ENCODE measurements around the gene MINDY2.

Gene MINDY2

DNA sequence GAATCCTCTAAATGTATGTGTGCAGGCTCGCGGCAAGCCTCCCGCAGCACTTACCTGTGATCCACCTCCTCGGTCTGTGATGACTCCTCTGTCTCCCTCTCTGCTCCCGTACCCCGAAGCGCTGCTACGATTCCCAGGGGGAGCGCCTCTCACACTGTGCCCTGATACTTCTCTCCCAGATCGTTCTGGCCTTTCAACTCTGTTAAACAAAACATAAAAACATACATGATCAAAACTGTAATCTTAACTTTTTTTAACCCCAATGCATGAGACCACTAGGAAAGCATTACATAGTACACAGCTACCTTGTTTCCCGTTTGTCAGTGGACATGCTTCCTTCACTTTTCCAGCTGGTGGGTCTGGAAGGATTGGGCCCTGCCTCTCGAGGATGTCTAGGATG is 115.8 kb downstream of the MINDY2 start:
- TF ChIP-seq, protein P1, sequence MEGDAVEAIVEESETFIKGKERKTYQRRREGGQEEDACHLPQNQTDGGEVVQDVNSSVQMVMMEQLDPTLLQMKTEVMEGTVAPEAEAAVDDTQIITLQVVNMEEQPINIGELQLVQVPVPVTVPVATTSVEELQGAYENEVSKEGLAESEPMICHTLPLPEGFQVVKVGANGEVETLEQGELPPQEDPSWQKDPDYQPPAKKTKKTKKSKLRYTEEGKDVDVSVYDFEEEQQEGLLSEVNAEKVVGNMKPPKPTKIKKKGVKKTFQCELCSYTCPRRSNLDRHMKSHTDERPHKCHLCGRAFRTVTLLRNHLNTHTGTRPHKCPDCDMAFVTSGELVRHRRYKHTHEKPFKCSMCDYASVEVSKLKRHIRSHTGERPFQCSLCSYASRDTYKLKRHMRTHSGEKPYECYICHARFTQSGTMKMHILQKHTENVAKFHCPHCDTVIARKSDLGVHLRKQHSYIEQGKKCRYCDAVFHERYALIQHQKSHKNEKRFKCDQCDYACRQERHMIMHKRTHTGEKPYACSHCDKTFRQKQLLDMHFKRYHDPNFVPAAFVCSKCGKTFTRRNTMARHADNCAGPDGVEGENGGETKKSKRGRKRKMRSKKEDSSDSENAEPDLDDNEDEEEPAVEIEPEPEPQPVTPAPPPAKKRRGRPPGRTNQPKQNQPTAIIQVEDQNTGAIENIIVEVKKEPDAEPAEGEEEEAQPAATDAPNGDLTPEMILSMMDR (IDR thresholded peaks at IDR 0.05) = no peak
- Histone ChIP-seq H3K4me3 (no peak overlapping the region), H3K27ac (no peak overlapping the region)
- DNase-seq (ENCODE audit: low spot score) = no peak

DNA sequence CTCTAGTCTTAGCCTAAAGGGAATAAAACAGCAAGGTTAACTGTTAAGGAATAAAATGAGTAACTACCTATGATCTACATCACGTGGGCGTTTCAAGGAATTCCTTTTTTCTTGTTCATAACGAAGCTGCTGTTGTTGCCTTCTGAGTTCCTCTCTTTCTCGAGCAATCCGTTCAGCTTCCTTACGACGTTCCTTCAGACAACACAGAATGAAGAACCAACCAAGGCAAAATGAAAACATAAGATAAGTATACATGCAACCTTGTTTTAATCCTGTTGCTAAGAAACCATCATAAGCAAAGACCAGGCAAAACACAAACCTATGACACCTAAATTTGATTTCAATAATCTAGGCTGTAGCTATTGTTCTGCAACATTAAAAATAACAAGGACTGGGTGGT is 118.3 kb downstream of the MINDY2 start:
- Histone ChIP-seq H3K27ac (no peak overlapping the region), H3K4me3 (no peak overlapping the region)
- DNase-seq (ENCODE audit: low spot score) = no peak
- TF ChIP-seq, protein P1 (IDR thresholded peaks at IDR 0.05) = no peak

DNA sequence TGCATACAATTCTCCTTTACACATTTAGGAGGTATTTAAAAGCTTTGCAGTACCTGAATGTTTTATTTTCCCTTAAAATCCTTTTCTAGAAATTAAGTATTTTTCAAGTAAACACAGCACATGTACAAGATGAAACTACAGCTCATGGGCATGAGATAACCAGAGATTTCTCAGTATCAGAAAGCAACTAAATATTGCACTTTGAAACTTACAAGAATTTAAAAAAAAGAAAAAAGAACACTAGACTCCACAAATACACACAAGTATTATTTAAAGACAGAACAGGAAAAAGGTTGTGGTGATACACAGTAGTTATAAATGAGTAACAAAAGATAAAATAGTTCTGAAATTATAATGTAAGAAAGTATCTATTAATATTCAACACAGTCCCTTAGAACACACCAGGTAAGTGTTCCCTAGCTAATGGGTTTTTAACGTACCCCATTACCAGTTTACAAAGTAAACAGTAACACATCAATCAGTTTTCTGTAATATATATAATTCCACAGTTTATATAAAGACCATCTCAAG is 127.1 kb downstream of the MINDY2 start:
- TF ChIP-seq, protein P1 (IDR thresholded peaks at IDR 0.05) = no peak
- no peak for DNase-seq (ENCODE audit: low spot score)
- Histone ChIP-seq H3K4me3 (no peak overlapping the region), H3K27ac (no peak overlapping the region)

DNA sequence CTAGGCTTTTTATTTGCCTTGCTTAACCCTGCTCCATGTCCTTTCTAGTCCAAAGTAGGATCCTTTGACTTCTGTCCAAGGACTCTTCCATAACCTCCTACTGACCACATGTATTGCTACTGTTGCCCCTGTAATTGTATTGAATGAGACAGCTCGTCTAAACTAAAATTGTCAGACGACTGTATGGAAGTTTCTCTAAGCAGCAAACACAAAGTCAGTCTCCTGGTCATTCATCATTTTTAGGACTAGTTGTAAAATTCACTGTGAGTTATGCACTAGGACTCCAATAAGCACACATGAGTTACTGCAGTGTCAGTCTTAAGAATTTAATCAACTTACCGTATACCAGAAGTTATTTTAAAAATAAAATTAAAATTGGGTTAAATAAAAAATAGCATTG is 129.5 kb downstream of the MINDY2 start:
- DNase-seq (ENCODE audit: low spot score) = no peak
- Histone ChIP-seq H3K27ac (no peak overlapping the region), H3K4me3 (no peak overlapping the region)
- TF ChIP-seq, protein P1 (IDR thresholded peaks at IDR 0.05) = no peak

DNA sequence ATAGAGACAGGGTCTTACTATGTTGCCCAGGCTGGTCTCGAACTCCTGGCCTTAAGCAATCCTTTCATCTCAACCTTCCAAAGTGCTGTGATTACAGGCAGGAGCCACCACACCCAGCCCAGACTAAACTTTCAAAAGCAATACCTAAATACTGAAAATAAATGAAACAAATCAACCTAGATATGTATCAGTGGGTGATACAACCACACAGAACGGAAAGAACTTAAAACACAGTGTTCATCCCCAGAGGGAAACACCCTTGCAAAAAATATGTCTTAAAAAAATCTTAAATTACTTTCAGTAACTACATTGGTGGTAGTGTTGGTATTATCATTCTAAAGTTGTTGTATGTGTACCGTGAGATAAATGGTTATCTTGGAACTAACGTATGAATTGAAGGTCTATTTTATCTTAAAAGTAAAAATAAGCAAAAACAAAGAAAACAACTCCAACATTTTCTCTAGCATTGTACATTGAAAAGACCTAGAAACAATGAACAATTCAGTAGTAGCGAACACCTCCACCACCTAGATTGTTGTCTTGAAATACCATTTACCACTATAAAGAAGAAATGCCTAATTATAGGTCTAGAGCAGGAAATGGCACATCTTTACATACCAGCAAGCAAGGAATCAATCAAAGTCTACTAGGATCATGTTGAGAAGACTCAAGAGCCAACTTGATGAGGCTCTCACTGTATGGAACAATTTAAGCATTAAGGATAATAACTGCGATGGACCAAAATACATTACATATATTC is 137.6 kb downstream of the MINDY2 start:
- TF ChIP-seq, protein P1 (IDR thresholded peaks at IDR 0.05) = no peak
- Histone ChIP-seq H3K4me3 (no peak overlapping the region), H3K27ac (no peak overlapping the region)
- DNase-seq (ENCODE audit: low spot score) = no peak

DNA sequence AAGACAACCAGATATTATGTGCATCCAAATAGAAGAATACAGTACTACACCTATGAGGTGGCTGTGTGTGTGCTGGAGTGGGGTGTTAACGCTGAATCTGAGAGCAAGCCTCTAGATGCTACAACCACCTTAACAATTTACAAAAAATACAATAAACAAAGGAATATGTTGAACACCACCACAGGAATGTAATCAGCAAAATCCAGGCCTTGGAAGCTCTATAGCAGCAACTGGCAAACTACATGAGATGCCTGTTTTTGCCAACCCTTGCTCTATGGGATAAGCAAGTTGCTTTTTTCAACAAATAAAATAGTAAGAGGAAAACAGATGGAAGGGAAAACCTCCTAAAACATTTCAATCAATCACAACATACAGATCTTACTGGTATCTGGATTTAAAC is 138.5 kb downstream of the MINDY2 start:
- H3K4me3 ChIP-seq = no peak overlapping the region
- no peak for DNase-seq (ENCODE audit: low spot score)
- H3K27ac ChIP-seq = no peak overlapping the region
- TF ChIP-seq, protein P1 (IDR thresholded peaks at IDR 0.05) = no peak

DNA sequence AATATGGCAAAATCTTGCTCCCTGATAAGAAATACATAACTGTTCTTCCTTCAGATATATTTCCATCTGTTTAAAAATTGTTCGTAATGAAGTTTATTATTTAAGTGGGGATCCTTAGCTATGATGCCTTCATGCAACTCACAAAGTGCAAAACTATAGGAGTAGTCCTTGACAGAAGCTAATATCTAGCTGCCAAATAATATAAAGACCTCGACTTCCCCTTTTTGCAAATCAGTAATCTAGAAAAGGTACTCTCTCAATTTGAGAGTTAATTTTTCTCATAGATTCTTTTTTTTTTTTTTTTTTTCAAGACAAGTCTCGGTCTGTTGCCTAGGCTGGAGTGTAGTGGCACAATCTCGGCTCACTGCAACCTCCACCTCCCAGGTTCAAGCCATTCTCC is 139.4 kb downstream of the MINDY2 start:
- TF ChIP-seq, protein P1 (IDR thresholded peaks at IDR 0.05) = no peak
- no peak for DNase-seq (ENCODE audit: low spot score)
- H3K27ac ChIP-seq = no peak overlapping the region
- H3K4me3 ChIP-seq = no peak overlapping the region
